ENCODE results near the gene ABHD14A.

Gene ABHD14A

GRCh38 chr3:51967384-51968169 lies 7.3 kb upstream of the ABHD14A start, which contains the start of gene PCBP4:
TSS of gene PCBP4 (minus strand) at chr3:51967454. CDS start at chr3:51961240, 6,214 bp downstream.
- Histone ChIP-seq H3K4me3 (ENCODE audit: insufficient read length, low read depth) (peak within 1 kb of the TSS; percentile 68), H3K36me3 (ENCODE audit: insufficient read depth, insufficient read length, low read length) (peaks cover 37% of the 10 kb centered on the region), H3K27me3 (ENCODE audit: insufficient read depth, insufficient read length) (no peaks in the 10 kb centered on the region), H3K4me1 (ENCODE audit: insufficient read depth, insufficient read length) (peaks cover 52% of the 10 kb centered on the region), H3K9me3 (ENCODE audit: insufficient read depth, low read length) (no peaks in the 10 kb centered on the region), H3K9ac (ENCODE audit: insufficient read length, low read depth) (peak within 1 kb of the TSS; percentile 94)
- TF ChIP-seq YY1 (IDR thresholded peaks at IDR 0.05; ENCODE audit: insufficient read depth, insufficient read length), result no peak
- no peak for TF ChIP-seq SUZ12 (IDR thresholded peaks at IDR 0.05; ENCODE audit: extremely low read depth, insufficient read depth, insufficient read length)
- no peak for TF ChIP-seq ZNF274 (IDR thresholded peaks at IDR 0.05; ENCODE audit: low read depth, low read length)
- no peak for DNase-seq (ENCODE audit: low read depth, low spot score)

- peak overlapping the region; percentile 94 for H3K9ac ChIP-seq (ENCODE audit: insufficient read length, low read depth)
- H3K9me3 ChIP-seq (ENCODE audit: insufficient read depth, low read length), result no peaks in the 10 kb centered on the region
- H3K4me3 ChIP-seq (ENCODE audit: insufficient read length, low read depth), result peak overlapping the region; percentile 67
- no peak for DNase-seq (ENCODE audit: low read depth, low spot score)
- peaks cover 30% of the 10 kb centered on the region for H3K36me3 ChIP-seq (ENCODE audit: insufficient read depth, insufficient read length, low read length)
- H3K4me1 ChIP-seq (ENCODE audit: insufficient read depth, insufficient read length), result peaks cover 46% of the 10 kb centered on the region
- H3K27me3 ChIP-seq (ENCODE audit: insufficient read depth, insufficient read length), result no peaks in the 10 kb centered on the region
- TF ChIP-seq YY1 (IDR thresholded peaks at IDR 0.05; ENCODE audit: insufficient read depth, insufficient read length) (no peak), SUZ12 (IDR thresholded peaks at IDR 0.05; ENCODE audit: extremely low read depth, insufficient read depth, insufficient read length) (no peak), ZNF274 (IDR thresholded peaks at IDR 0.05; ENCODE audit: low read depth, low read length) (no peak)
These were observed 6.6 kb upstream of the ABHD14A start for GRCh38 chr3:51968170-51968775.

- no peak for DNase-seq (ENCODE audit: low read depth, low spot score)
- Histone ChIP-seq H3K4me3 (ENCODE audit: insufficient read length, low read depth) (no peak overlapping the region), H3K9ac (ENCODE audit: insufficient read length, low read depth) (peak overlapping the region; percentile 14), H3K4me1 (ENCODE audit: insufficient read depth, insufficient read length) (peaks cover 47% of the 10 kb centered on the region), H3K27me3 (ENCODE audit: insufficient read depth, insufficient read length) (peaks cover 1% of the 10 kb centered on the region), H3K9me3 (ENCODE audit: insufficient read depth, low read length) (no peaks in the 10 kb centered on the region), H3K36me3 (ENCODE audit: insufficient read depth, insufficient read length, low read length) (peaks cover 28% of the 10 kb centered on the region)
- TF ChIP-seq YY1 (IDR thresholded peaks at IDR 0.05; ENCODE audit: insufficient read depth, insufficient read length) (no peak), SUZ12 (IDR thresholded peaks at IDR 0.05; ENCODE audit: extremely low read depth, insufficient read depth, insufficient read length) (no peak), ZNF274 (IDR thresholded peaks at IDR 0.05; ENCODE audit: low read depth, low read length) (no peak)
These were observed 5.8 kb upstream of the ABHD14A start for GRCh38 chr3:51968883-51969678.

- Histone ChIP-seq H3K27me3 (ENCODE audit: insufficient read depth, insufficient read length) (peaks cover 8% of the 10 kb centered on the region), H3K4me1 (ENCODE audit: insufficient read depth, insufficient read length) (peaks cover 46% of the 10 kb centered on the region), H3K4me3 (ENCODE audit: insufficient read length, low read depth) (no peak overlapping the region), H3K9me3 (ENCODE audit: insufficient read depth, low read length) (no peaks in the 10 kb centered on the region), H3K9ac (ENCODE audit: insufficient read length, low read depth) (no peak overlapping the region), H3K36me3 (ENCODE audit: insufficient read depth, insufficient read length, low read length) (peaks cover 28% of the 10 kb centered on the region)
- no peak for DNase-seq (ENCODE audit: low read depth, low spot score)
- no peak for TF ChIP-seq SUZ12 (IDR thresholded peaks at IDR 0.05; ENCODE audit: extremely low read depth, insufficient read depth, insufficient read length)
- TF ChIP-seq YY1 (IDR thresholded peaks at IDR 0.05; ENCODE audit: insufficient read depth, insufficient read length), result no peak
- no peak for TF ChIP-seq ZNF274 (IDR thresholded peaks at IDR 0.05; ENCODE audit: low read depth, low read length)
These were observed 5.0 kb upstream of the ABHD14A start for GRCh38 chr3:51969841-51970240.

GRCh38 chr3:51970606-51971300 lies 4.1 kb upstream of the ABHD14A start:
- Histone ChIP-seq H3K36me3 (ENCODE audit: insufficient read depth, insufficient read length, low read length) (peaks cover 27% of the 10 kb centered on the region), H3K9ac (ENCODE audit: insufficient read length, low read depth) (peak overlapping the region; percentile 3), H3K4me1 (ENCODE audit: insufficient read depth, insufficient read length) (peaks cover 43% of the 10 kb centered on the region), H3K4me3 (ENCODE audit: insufficient read length, low read depth) (peak overlapping the region; percentile 6), H3K27me3 (ENCODE audit: insufficient read depth, insufficient read length) (peaks cover 17% of the 10 kb centered on the region), H3K9me3 (ENCODE audit: insufficient read depth, low read length) (no peaks in the 10 kb centered on the region)
- no peak for DNase-seq (ENCODE audit: low read depth, low spot score)
- TF ChIP-seq ZNF274 (IDR thresholded peaks at IDR 0.05; ENCODE audit: low read depth, low read length), result no peak
- no peak for TF ChIP-seq YY1 (IDR thresholded peaks at IDR 0.05; ENCODE audit: insufficient read depth, insufficient read length)
- TF ChIP-seq SUZ12 (IDR thresholded peaks at IDR 0.05; ENCODE audit: extremely low read depth, insufficient read depth, insufficient read length), result no peak

- no peak for TF ChIP-seq YY1 (IDR thresholded peaks at IDR 0.05; ENCODE audit: insufficient read depth, insufficient read length)
- Histone ChIP-seq H3K4me1 (ENCODE audit: insufficient read depth, insufficient read length) (peaks cover 39% of the 10 kb centered on the region), H3K4me3 (ENCODE audit: insufficient read length, low read depth) (peak overlapping the region; percentile 6), H3K27me3 (ENCODE audit: insufficient read depth, insufficient read length) (peaks cover 22% of the 10 kb centered on the region), H3K9me3 (ENCODE audit: insufficient read depth, low read length) (no peaks in the 10 kb centered on the region), H3K36me3 (ENCODE audit: insufficient read depth, insufficient read length, low read length) (peaks cover 27% of the 10 kb centered on the region), H3K9ac (ENCODE audit: insufficient read length, low read depth) (peak overlapping the region; percentile 39)
- DNase-seq (ENCODE audit: low read depth, low spot score), result no peak
These were observed 3.5 kb upstream of the ABHD14A start for GRCh38 chr3:51971350-51971749.

All from NT2/D1 (cell line).